HepG2 (cell line): ENCODE results near the gene MRRF.

Experiments used
- CBX5 ChIP-seq: sonication (generic); formaldehyde crosslinking; IDR thresholded peaks from 2 replicates; pipeline ENCODE4 v1.4.0; 2020; ENCODE audit warnings: missing genetic modification reagents, borderline replicate concordance
- EHMT2 ChIP-seq: fragments of 200-600 bp; sonication (generic); IDR thresholded peaks from 2 replicates; pipeline ENCODE4 v1.7.0; 2017; ENCODE audit warnings: antibody characterized with exemption, low read depth, low read length, borderline replicate concordance
- PAWR ChIP-seq: sonication (generic); formaldehyde crosslinking; IDR thresholded peaks from 2 replicates; pipeline ENCODE4 v1.4.0; 2020; ENCODE audit warnings: missing genetic modification reagents, mild to moderate bottlenecking, borderline replicate concordance
- RBM39 ChIP-seq: fragments of 200-400 bp; formaldehyde crosslinking; IDR thresholded peaks from one replicate; pipeline ENCODE4 v1.6.1; 2018; ENCODE audit warnings: antibody characterized with exemption, mild to moderate bottlenecking, low read depth, low read length; ENCODE audit not compliant: poor library complexity, severe bottlenecking
- RFX5 ChIP-seq: IDR thresholded peaks from 2 replicates; pipeline ENCODE4 v1.6.1; 2011; ENCODE audit warnings: low read depth, low read length, improper control_type of control experiment
- SMAD1 ChIP-seq: sonication (generic); formaldehyde crosslinking; IDR thresholded peaks from 2 replicates; pipeline ENCODE4 v1.4.0; 2020; ENCODE audit warnings: missing genetic modification reagents, low read depth, mild to moderate bottlenecking, borderline replicate concordance

DNA sequence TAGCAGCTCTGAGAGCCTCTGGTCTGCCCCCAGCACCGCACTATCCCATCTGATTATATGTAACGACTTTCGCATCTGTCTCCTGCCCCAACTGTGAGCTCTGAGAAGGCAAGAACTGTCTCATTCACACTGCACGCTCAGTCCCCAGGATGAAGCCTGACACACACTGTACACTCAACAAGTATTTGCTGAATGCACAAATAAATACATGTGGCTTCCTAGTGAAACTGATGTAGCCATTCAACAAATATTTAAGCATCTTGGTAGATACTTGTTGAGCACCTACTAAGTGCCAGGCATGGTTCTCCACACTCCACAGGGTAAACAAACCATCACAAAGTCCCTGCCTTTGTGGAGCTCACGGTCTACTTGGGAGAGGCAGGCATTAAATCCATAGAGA is 71.5 kb downstream of the MRRF start:
- TF ChIP-seq RFX5 (no peak), PAWR (CRISPR knock-in tag) (no peak), RBM39 (no peak), EHMT2 (no peak), CBX5 (no peak), SMAD1 (CRISPR knock-in tag) (no peak)
